Esophagus squamous epithelium (tissue), 4 donors: Measurements from ENCODE around the gene RCC2.
"Not testable (repeated sequence)": the region's sequence is repeated elsewhere in the genome, so short reads cannot be mapped to it uniquely, and the experiment has no call there.

Experiments
- CTCF ChIP-seq, 6 experiments: fragments of 450-650 bp in 4 of 6; fragments of 200-600 bp in 2 of 6; sonication (generic) in 2 of 6; IDR thresholded peaks; one replicate each; pipeline ENCODE4 v1.5.1; 2016 to 2019; ENCODE audit warnings: antibody characterized with exemption in 6 of 6, mild to moderate bottlenecking in 4 of 6, moderate library complexity in 4 of 6
- POLR2A ChIP-seq, 4 donors: fragments of 450-650 bp; IDR thresholded peaks; one replicate each; pipeline ENCODE4 v1.6.1; 2017; ENCODE audit warnings: antibody characterized with exemption in 4 of 4, mild to moderate bottlenecking in 4 of 4, moderate library complexity in 3 of 4

GRCh38 chr1:17407786-17408514, 31.5 kb downstream of the RCC2 start:
- not testable (repeated sequence) for TF ChIP-seq CTCF, POLR2A (IDR thresholded peaks at IDR 0.05)
